ENCODE results near the gene IQUB.

- TF ChIP-seq CTCF (IDR thresholded peaks at IDR 0.05; ENCODE audit: insufficient read depth, low read length, poor library complexity, severe bottlenecking): no peak
- no peak for TF ChIP-seq EZH2phosphoT487 (conservative IDR thresholded peaks at IDR 0.05; ENCODE audit: low read length)
Measured at GRCh38 chr7:123533553-123533917, 860 bp downstream of the IQUB start.

Measured in SU-DHL-6 (cell line).